Measurements from ENCODE around the gene CPT2.

- TF ChIP-seq CTCF (tag by site-specific recombination; IDR thresholded peaks at IDR 0.05) (no peak), ZNF202 (tag by site-specific recombination; IDR thresholded peaks at IDR 0.05; ENCODE audit: borderline replicate concordance) (no peak), ZNF416 (tag by site-specific recombination; IDR thresholded peaks at IDR 0.05) (no peak), ZNF521 (tag by site-specific recombination; IDR thresholded peaks at IDR 0.05) (no peak), ZNF626 (tag by site-specific recombination; IDR thresholded peaks at IDR 0.05) (no peak), ZNF785 (tag by site-specific recombination; IDR thresholded peaks at IDR 0.05) (no peak), SP2 (tag by site-specific recombination; IDR thresholded peaks at IDR 0.05) (no peak), BCL11A (tag by site-specific recombination; IDR thresholded peaks at IDR 0.05; ENCODE audit: low read depth) (no peak), ZNF707 (tag by site-specific recombination; IDR thresholded peaks at IDR 0.05) (no peak), SALL2 (tag by site-specific recombination; IDR thresholded peaks at IDR 0.05; ENCODE audit: borderline replicate concordance) (no peak), MEIS1 (CRISPR knock-in tag; IDR thresholded peaks at IDR 0.05; ENCODE audit: borderline replicate concordance) (no peak), SETDB1 (IDR thresholded peaks at IDR 0.05; ENCODE audit: insufficient read length, low read length) (no peak)
Observed at GRCh38 chr1:53187401-53187800, 9.2 kb upstream of the CPT2 start.
